Measurements from ENCODE around the gene ZBTB38.

GRCh38 chr3:141332416-141332815 lies 35.9 kb upstream of the ZBTB38 start:
- TF ChIP-seq CTCF (IDR thresholded peaks at IDR 0.05) (no peak), POLR2A (IDR thresholded peaks at IDR 0.05) (no peak)
